ENCODE results near the gene BANP.
"Not testable (repeated sequence)": the region's sequence is repeated elsewhere in the genome, so short reads cannot be mapped to it uniquely, and the experiment has no call there.

BANP gene

GRCh38 chr16:88045361-88045760 is 94.1 kb downstream of the BANP start:
- not testable (repeated sequence) for H3K27me3 ChIP-seq (ENCODE audit: control insufficient read depth, insufficient read depth, low read length, poor library complexity, severe bottlenecking); H3K4me3 ChIP-seq (ENCODE audit: insufficient read depth, low read depth, low read length); H3K9me3 ChIP-seq (ENCODE audit: control insufficient read depth, low read length); H3K27ac ChIP-seq (ENCODE audit: insufficient read depth, low read depth, low read length, poor library complexity, severe bottlenecking); H3K36me3 ChIP-seq (ENCODE audit: control insufficient read depth, insufficient read depth, low read length); H3K4me1 ChIP-seq (ENCODE audit: control insufficient read depth, insufficient read depth, low read length)
- WGBS, 2 experiments, result 93 to 94% methylated on average over 9 of the region's 11 CpGs

GRCh38 chr16:88045820-88046303 is 94.6 kb downstream of the BANP start:
- no peak overlapping the region for H3K4me3 ChIP-seq (ENCODE audit: insufficient read depth, low read depth, low read length)
- WGBS, 2 experiments, result 96 to 97% methylated on average over 18 of the region's 18 CpGs
- no peaks in the 10 kb centered on the region for H3K27me3 ChIP-seq (ENCODE audit: control insufficient read depth, insufficient read depth, low read length, poor library complexity, severe bottlenecking)
- no peaks in the 10 kb centered on the region for H3K9me3 ChIP-seq (ENCODE audit: control insufficient read depth, low read length)
- no peaks in the 10 kb centered on the region for H3K36me3 ChIP-seq (ENCODE audit: control insufficient read depth, insufficient read depth, low read length)
- H3K27ac ChIP-seq (ENCODE audit: insufficient read depth, low read depth, low read length, poor library complexity, severe bottlenecking), result no peak overlapping the region
- no peaks in the 10 kb centered on the region for H3K4me1 ChIP-seq (ENCODE audit: control insufficient read depth, insufficient read depth, low read length)

- Histone ChIP-seq H3K9me3 (ENCODE audit: control insufficient read depth, low read length) (no peaks in the 10 kb centered on the region), H3K4me1 (ENCODE audit: control insufficient read depth, insufficient read depth, low read length) (no peaks in the 10 kb centered on the region), H3K27me3 (ENCODE audit: control insufficient read depth, insufficient read depth, low read length, poor library complexity, severe bottlenecking) (no peaks in the 10 kb centered on the region), H3K36me3 (ENCODE audit: control insufficient read depth, insufficient read depth, low read length) (no peaks in the 10 kb centered on the region), H3K27ac (ENCODE audit: insufficient read depth, low read depth, low read length, poor library complexity, severe bottlenecking) (no peak overlapping the region), H3K4me3 (ENCODE audit: insufficient read depth, low read depth, low read length) (no peak overlapping the region)
- 94 to 95% methylated on average over 3 of the region's 3 CpGs for WGBS, 2 experiments
These were observed 96.2 kb downstream of the BANP start for GRCh38 chr16:88047462-88047861.

GRCh38 chr16:88048985-88049384 is 97.8 kb downstream of the BANP start:
- 91 to 93% methylated on average over 15 of the region's 15 CpGs for WGBS, 2 experiments
- H3K4me3 ChIP-seq (ENCODE audit: insufficient read depth, low read depth, low read length), result no peak overlapping the region

GRCh38 chr16:88049561-88050545 is 98.6 kb downstream of the BANP start:
- Histone ChIP-seq H3K9me3 (ENCODE audit: control insufficient read depth, low read length) (no peaks in the 10 kb centered on the region), H3K36me3 (ENCODE audit: control insufficient read depth, insufficient read depth, low read length) (no peaks in the 10 kb centered on the region), H3K27me3 (ENCODE audit: control insufficient read depth, insufficient read depth, low read length, poor library complexity, severe bottlenecking) (no peaks in the 10 kb centered on the region), H3K4me1 (ENCODE audit: control insufficient read depth, insufficient read depth, low read length) (no peaks in the 10 kb centered on the region), H3K27ac (ENCODE audit: insufficient read depth, low read depth, low read length, poor library complexity, severe bottlenecking) (no peak overlapping the region), H3K4me3 (ENCODE audit: insufficient read depth, low read depth, low read length) (no peak overlapping the region)
- 94 to 95% methylated on average over 25 of the region's 25 CpGs for WGBS, 2 experiments

More at GRCh38 chr16:88048985-88049384, 97.8 kb downstream of the BANP start:
- no peak overlapping the region for H3K27ac ChIP-seq (ENCODE audit: insufficient read depth, low read depth, low read length, poor library complexity, severe bottlenecking)
- no peaks in the 10 kb centered on the region for H3K36me3 ChIP-seq (ENCODE audit: control insufficient read depth, insufficient read depth, low read length)
- H3K9me3 ChIP-seq (ENCODE audit: control insufficient read depth, low read length), result no peaks in the 10 kb centered on the region
- H3K27me3 ChIP-seq (ENCODE audit: control insufficient read depth, insufficient read depth, low read length, poor library complexity, severe bottlenecking), result no peaks in the 10 kb centered on the region
- no peaks in the 10 kb centered on the region for H3K4me1 ChIP-seq (ENCODE audit: control insufficient read depth, insufficient read depth, low read length)

GRCh38 chr16:88050952-88051660 is 99.9 kb downstream of the BANP start:
- 96% methylated on average over 22 of the region's 22 CpGs for WGBS, 2 experiments

GRCh38 chr16:88052661-88053060 is 101.4 kb downstream of the BANP start:
- Histone ChIP-seq H3K4me1 (ENCODE audit: control insufficient read depth, insufficient read depth, low read length) (no peaks in the 10 kb centered on the region), H3K4me3 (ENCODE audit: insufficient read depth, low read depth, low read length) (no peak overlapping the region), H3K27me3 (ENCODE audit: control insufficient read depth, insufficient read depth, low read length, poor library complexity, severe bottlenecking) (no peaks in the 10 kb centered on the region), H3K36me3 (ENCODE audit: control insufficient read depth, insufficient read depth, low read length) (no peaks in the 10 kb centered on the region), H3K9me3 (ENCODE audit: control insufficient read depth, low read length) (no peaks in the 10 kb centered on the region), H3K27ac (ENCODE audit: insufficient read depth, low read depth, low read length, poor library complexity, severe bottlenecking) (no peak overlapping the region)
- 68 to 73% methylated on average over 2 of the region's 2 CpGs for WGBS, 2 experiments

More at GRCh38 chr16:88050952-88051660, 99.9 kb downstream of the BANP start:
- Histone ChIP-seq H3K9me3 (ENCODE audit: control insufficient read depth, low read length) (no peaks in the 10 kb centered on the region), H3K27me3 (ENCODE audit: control insufficient read depth, insufficient read depth, low read length, poor library complexity, severe bottlenecking) (no peaks in the 10 kb centered on the region), H3K27ac (ENCODE audit: insufficient read depth, low read depth, low read length, poor library complexity, severe bottlenecking) (no peak overlapping the region), H3K4me1 (ENCODE audit: control insufficient read depth, insufficient read depth, low read length) (no peaks in the 10 kb centered on the region), H3K4me3 (ENCODE audit: insufficient read depth, low read depth, low read length) (no peak overlapping the region), H3K36me3 (ENCODE audit: control insufficient read depth, insufficient read depth, low read length) (no peaks in the 10 kb centered on the region)

GRCh38 chr16:88053479-88053878 is 102.2 kb downstream of the BANP start:
- WGBS, 2 experiments, result 88 to 100% methylated on average over 1 of the region's 1 CpG
- not testable (repeated sequence) for H3K27ac ChIP-seq (ENCODE audit: insufficient read depth, low read depth, low read length, poor library complexity, severe bottlenecking); H3K4me1 ChIP-seq (ENCODE audit: control insufficient read depth, insufficient read depth, low read length)

GRCh38 chr16:88055356-88055755 is 104.1 kb downstream of the BANP start:
- no peak overlapping the region for H3K4me3 ChIP-seq (ENCODE audit: insufficient read depth, low read depth, low read length)
- no peaks in the 10 kb centered on the region for H3K36me3 ChIP-seq (ENCODE audit: control insufficient read depth, insufficient read depth, low read length)
- no peaks in the 10 kb centered on the region for H3K27me3 ChIP-seq (ENCODE audit: control insufficient read depth, insufficient read depth, low read length, poor library complexity, severe bottlenecking)
- H3K9me3 ChIP-seq (ENCODE audit: control insufficient read depth, low read length), result no peaks in the 10 kb centered on the region
- H3K27ac ChIP-seq (ENCODE audit: insufficient read depth, low read depth, low read length, poor library complexity, severe bottlenecking), result no peak overlapping the region
- H3K4me1 ChIP-seq (ENCODE audit: control insufficient read depth, insufficient read depth, low read length), result no peaks in the 10 kb centered on the region
- 93 to 95% methylated on average over 7 of the region's 7 CpGs for WGBS, 2 experiments

More at GRCh38 chr16:88053479-88053878, 102.2 kb downstream of the BANP start:
- H3K36me3 ChIP-seq (ENCODE audit: control insufficient read depth, insufficient read depth, low read length); H3K27me3 ChIP-seq (ENCODE audit: control insufficient read depth, insufficient read depth, low read length, poor library complexity, severe bottlenecking); H3K4me3 ChIP-seq (ENCODE audit: insufficient read depth, low read depth, low read length); H3K9me3 ChIP-seq (ENCODE audit: control insufficient read depth, low read length): not testable (repeated sequence)

- Histone ChIP-seq H3K9me3 (ENCODE audit: control insufficient read depth, low read length) (no peaks in the 10 kb centered on the region), H3K4me1 (ENCODE audit: control insufficient read depth, insufficient read depth, low read length) (no peaks in the 10 kb centered on the region), H3K27me3 (ENCODE audit: control insufficient read depth, insufficient read depth, low read length, poor library complexity, severe bottlenecking) (no peaks in the 10 kb centered on the region), H3K27ac (ENCODE audit: insufficient read depth, low read depth, low read length, poor library complexity, severe bottlenecking) (no peak overlapping the region), H3K4me3 (ENCODE audit: insufficient read depth, low read depth, low read length) (no peak overlapping the region), H3K36me3 (ENCODE audit: control insufficient read depth, insufficient read depth, low read length) (no peaks in the 10 kb centered on the region)
- 80 to 81% methylated on average over 4 of the region's 4 CpGs for WGBS, 2 experiments
These were observed 105.0 kb downstream of the BANP start for GRCh38 chr16:88056212-88056611.
